BE2C (cell line): ENCODE measurements around the gene MFSD6L.

ENCODE experiments used
- DNase-seq: peaks from one replicate; pipeline ENCODE4 v3.0.0-alpha.2; 2020
- H3K27me3 ChIP-seq: fragments of 250-450 bp; sonication (Bioruptor Pico); 2 replicates; pipeline ENCODE4 v1.5.1; 2020; ENCODE audit warnings: mild to moderate bottlenecking
- H3K36me3 ChIP-seq: fragments of 250-450 bp; sonication (Bioruptor Pico); 2 replicates; pipeline ENCODE4 v1.5.1; 2020; ENCODE audit warnings: mild to moderate bottlenecking
- H3K4me1 ChIP-seq: fragments of 250-450 bp; sonication (Bioruptor Pico); 2 replicates; pipeline ENCODE4 v1.5.1; 2020
- H3K4me3 ChIP-seq: 2 replicates; pipeline ENCODE4 v1.5.1; 2011; ENCODE audit warnings: low read depth, low read length
- H3K9me3 ChIP-seq: fragments of 250-450 bp; sonication (Bioruptor Pico); 2 replicates; pipeline ENCODE4 v1.5.1; 2020
- TF ChIP-seq, protein P1 (sequence below): IDR thresholded peaks from 2 replicates; pipeline ENCODE4 v1.5.1; 2012; ENCODE audit warnings: mild to moderate bottlenecking, low read depth, low read length

MFSD6L gene

DNA sequence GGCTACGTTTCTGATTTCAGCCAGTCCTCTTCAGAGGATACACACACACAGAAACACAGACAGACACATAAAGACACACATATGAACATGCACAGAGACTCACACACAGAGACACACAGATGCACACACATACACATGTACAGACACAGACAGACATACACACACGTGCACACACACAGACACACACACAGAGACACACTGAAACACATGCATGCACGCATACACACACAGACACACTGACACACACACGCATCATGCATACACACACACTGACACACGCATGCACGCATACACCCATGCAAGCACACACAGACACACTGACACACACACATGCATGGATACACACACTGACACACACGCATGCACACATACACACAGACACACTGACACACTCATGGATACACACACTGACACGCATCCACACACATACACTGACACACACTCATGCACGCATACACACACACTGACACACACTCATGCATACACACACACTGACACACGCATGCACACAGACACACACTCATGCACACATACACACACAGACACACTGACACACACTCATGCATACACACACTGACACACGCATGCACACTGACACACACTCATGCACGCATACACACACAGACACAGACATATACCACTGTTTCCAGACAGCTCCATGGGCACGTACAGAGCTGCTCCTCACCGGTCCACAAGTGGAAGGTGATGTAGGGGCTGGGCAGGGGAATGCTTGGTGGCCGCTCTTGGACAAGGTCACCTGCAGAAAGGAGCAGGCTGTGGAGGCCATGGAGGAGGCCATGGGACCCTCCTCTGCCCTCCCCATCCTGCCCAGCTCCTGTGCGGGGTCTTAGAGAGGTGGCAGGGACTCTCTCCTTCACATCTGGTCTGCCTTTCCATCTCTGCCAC lies 30.1 kb upstream of the MFSD6L start:
- no peaks in the 10 kb centered on the region for H3K36me3 ChIP-seq
- no peaks in the 10 kb centered on the region for H3K27me3 ChIP-seq
- TF ChIP-seq, protein P1, sequence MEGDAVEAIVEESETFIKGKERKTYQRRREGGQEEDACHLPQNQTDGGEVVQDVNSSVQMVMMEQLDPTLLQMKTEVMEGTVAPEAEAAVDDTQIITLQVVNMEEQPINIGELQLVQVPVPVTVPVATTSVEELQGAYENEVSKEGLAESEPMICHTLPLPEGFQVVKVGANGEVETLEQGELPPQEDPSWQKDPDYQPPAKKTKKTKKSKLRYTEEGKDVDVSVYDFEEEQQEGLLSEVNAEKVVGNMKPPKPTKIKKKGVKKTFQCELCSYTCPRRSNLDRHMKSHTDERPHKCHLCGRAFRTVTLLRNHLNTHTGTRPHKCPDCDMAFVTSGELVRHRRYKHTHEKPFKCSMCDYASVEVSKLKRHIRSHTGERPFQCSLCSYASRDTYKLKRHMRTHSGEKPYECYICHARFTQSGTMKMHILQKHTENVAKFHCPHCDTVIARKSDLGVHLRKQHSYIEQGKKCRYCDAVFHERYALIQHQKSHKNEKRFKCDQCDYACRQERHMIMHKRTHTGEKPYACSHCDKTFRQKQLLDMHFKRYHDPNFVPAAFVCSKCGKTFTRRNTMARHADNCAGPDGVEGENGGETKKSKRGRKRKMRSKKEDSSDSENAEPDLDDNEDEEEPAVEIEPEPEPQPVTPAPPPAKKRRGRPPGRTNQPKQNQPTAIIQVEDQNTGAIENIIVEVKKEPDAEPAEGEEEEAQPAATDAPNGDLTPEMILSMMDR: no peak
- H3K9me3 ChIP-seq: no peaks in the 10 kb centered on the region
- DNase-seq: no peak
- H3K4me3 ChIP-seq: no peak overlapping the region
- H3K4me1 ChIP-seq: no peaks in the 10 kb centered on the region

DNA sequence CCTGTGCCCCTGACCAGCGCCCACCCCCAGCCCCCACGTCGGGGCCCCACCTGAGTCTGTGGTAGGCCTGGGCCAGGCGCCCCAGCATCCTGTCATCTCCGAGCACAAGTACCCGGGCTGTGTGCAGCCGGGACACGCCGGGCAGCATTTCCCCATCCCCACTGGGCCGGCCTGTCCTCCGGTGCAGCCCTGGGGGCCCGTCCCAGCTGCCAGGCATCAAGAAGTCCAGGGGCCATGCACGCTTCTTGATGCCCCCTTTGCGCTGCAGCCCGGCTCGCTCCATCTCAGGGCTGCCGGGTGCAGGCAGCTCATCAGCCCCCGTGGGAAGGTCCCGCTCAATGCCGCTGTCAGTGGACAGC lies 29.3 kb upstream of the MFSD6L start:
- H3K27me3 ChIP-seq: no peaks in the 10 kb centered on the region
- H3K4me1 ChIP-seq: no peaks in the 10 kb centered on the region
- H3K4me3 ChIP-seq: no peak overlapping the region
- DNase-seq: no peak
- TF ChIP-seq, protein P1: no peak
- H3K36me3 ChIP-seq: no peaks in the 10 kb centered on the region
- H3K9me3 ChIP-seq: no peaks in the 10 kb centered on the region

DNA sequence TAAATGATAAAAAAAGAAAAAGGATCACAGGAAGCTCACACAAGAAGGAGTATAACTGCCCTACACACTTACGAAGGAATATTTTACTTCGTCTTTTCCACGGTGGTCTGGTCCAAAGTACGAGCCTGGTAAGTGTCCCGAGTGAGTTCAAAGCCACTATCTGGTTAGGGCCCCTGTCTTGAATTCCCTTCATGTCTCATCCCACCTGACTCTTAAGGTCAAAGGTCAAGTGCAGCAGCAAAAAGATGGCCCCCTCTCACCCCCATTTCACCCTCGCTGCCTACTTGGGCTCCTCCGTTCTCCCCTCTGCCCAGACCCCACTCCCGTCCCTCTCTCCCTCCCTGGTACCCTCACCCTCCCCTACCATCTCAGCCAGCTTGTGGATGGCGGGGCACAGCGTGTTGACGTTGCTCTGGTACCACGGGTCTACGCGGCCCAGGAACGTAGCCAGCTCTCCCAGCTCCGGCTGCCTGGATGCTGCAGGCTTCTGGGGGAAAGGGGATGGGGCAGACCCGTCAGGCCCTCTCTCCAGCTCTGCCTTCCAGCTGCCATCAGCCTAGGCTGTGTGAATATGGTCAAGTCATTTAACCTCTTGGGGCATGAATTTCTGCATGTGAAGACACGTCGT lies 27.8 kb upstream of the MFSD6L start:
- H3K36me3 ChIP-seq: no peaks in the 10 kb centered on the region
- no peaks in the 10 kb centered on the region for H3K9me3 ChIP-seq
- H3K27me3 ChIP-seq: no peaks in the 10 kb centered on the region
- no peaks in the 10 kb centered on the region for H3K4me1 ChIP-seq
- TF ChIP-seq, protein P1: no peak
- H3K4me3 ChIP-seq: no peak overlapping the region
- DNase-seq: no peak

DNA sequence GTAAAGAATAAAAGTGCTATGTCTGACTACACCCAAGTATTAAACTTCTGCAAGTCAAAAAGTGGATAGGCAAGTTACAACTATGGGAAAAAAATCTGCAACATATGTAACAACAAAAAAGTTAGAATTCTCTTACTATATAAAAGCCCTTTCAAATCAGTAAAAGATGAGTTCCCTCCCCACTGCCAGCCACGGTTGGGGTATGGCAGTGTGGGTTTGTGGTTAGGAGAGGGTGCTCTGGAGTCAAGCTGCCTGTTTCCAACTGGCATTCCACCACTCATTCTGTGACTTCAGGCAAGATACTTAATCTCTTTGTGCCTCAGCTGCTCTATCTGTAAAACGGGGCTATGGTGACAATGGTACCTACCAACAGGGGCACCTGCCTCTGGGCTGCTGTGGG lies 26.6 kb upstream of the MFSD6L start:
- Histone ChIP-seq H3K36me3 (no peaks in the 10 kb centered on the region), H3K9me3 (no peaks in the 10 kb centered on the region), H3K4me1 (no peaks in the 10 kb centered on the region), H3K27me3 (no peaks in the 10 kb centered on the region), H3K4me3 (no peak overlapping the region)
- TF ChIP-seq, protein P1: no peak
- no peak for DNase-seq

DNA sequence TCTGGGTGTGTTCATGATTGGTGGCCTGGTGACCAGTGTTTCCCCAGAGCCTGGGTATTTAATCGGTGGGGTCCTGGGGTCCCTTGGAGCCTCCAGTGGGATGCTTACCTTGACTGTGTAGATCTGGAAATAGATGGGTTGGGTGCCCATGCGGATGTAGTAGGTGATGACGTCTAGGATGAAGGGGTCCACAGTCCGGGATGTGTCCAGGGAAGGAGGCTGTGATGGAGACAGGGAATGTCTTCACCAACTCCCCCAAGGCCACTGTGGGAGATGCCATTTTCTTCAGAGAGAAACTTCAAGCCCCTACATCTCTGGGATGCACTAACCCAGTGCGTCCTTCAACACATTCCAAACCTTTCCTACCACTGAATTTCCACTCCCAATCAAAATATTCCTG lies 24.1 kb upstream of the MFSD6L start:
- no peaks in the 10 kb centered on the region for H3K9me3 ChIP-seq
- no peaks in the 10 kb centered on the region for H3K36me3 ChIP-seq
- H3K27me3 ChIP-seq: no peaks in the 10 kb centered on the region
- TF ChIP-seq, protein P1: no peak
- H3K4me3 ChIP-seq: no peak overlapping the region
- DNase-seq: no peak
- H3K4me1 ChIP-seq: no peaks in the 10 kb centered on the region
